GM23338 (cell line): ENCODE results near the gene CHRNA4.
"Not testable (repeated sequence)": the region's sequence is repeated elsewhere in the genome, so short reads cannot be mapped to it uniquely, and the experiment has no call there.

Source experiments
- CREB1 ChIP-seq: fragments of 250-450 bp; sonication (Bioruptor Pico); IDR thresholded peaks from 2 replicates; pipeline ENCODE4 v1.5.0; 2020; ENCODE audit warnings: low read depth, mild to moderate bottlenecking, moderate library complexity
- CTCF ChIP-seq, 2 experiments: fragments of 200-600 bp in 1 of 2; sonication (generic) in 1 of 2; conservative IDR thresholded peaks; 2 replicates each; pipeline versions ENCODE4 v1.5.1 to v1.6.1; 2016 to 2017; ENCODE audit warnings: antibody characterized with exemption in 2 of 2, low read depth in 2 of 2, mild to moderate bottlenecking in 2 of 2, moderate library complexity in 1 of 2
- EZH2 ChIP-seq: fragments of 200-600 bp; sonication (generic); IDR thresholded peaks from one replicate; pipeline ENCODE4 v1.8.0; 2017; ENCODE audit warnings: antibody characterized with exemption, mild to moderate bottlenecking, low read depth; ENCODE audit not compliant: unreplicated experiment
- EZH2phosphoT487 ChIP-seq: fragments of 200-600 bp; sonication (generic); IDR thresholded peaks from one replicate; pipeline ENCODE4 v1.8.1; 2018; ENCODE audit warnings: antibody characterized with exemption; ENCODE audit not compliant: unreplicated experiment
- JUNB ChIP-seq: IDR thresholded peaks from one replicate; pipeline ENCODE4 v1.6.1; 2016; ENCODE audit warnings: antibody characterized with exemption; ENCODE audit not compliant: unreplicated experiment
- NANOG ChIP-seq: IDR thresholded peaks from 2 replicates; pipeline ENCODE4 v1.6.1; 2016; ENCODE audit warnings: antibody characterized with exemption, borderline replicate concordance
- POLR2AphosphoS5 ChIP-seq: IDR thresholded peaks from 2 replicates; pipeline ENCODE4 v1.6.1; 2016; ENCODE audit warnings: antibody characterized with exemption, low read depth
- ZNF114 ChIP-seq: fragments of 250-450 bp; sonication (Bioruptor Pico); IDR thresholded peaks from 2 replicates; pipeline ENCODE4 v1.5.0; 2020; ENCODE audit warnings: mild to moderate bottlenecking, moderate library complexity
- TF ChIP-seq, protein P1 (sequence below): IDR thresholded peaks from 2 replicates; pipeline ENCODE4 v1.6.1; 2016; ENCODE audit warnings: antibody characterized with exemption
- TF ChIP-seq, protein P2 (sequence below): IDR thresholded peaks from one replicate; pipeline ENCODE4 v1.6.1; 2018; ENCODE audit warnings: antibody characterized with exemption; ENCODE audit not compliant: unreplicated experiment

- TF ChIP-seq EZH2; CTCF (conservative IDR thresholded peaks at IDR 0.05; ENCODE audit: low read depth in 2 of 2); CREB1; POLR2AphosphoS5; JUNB; EZH2phosphoT487; NANOG; ZNF114 (CRISPR knock-in tag): not testable (repeated sequence)
- TF ChIP-seq, protein P1, sequence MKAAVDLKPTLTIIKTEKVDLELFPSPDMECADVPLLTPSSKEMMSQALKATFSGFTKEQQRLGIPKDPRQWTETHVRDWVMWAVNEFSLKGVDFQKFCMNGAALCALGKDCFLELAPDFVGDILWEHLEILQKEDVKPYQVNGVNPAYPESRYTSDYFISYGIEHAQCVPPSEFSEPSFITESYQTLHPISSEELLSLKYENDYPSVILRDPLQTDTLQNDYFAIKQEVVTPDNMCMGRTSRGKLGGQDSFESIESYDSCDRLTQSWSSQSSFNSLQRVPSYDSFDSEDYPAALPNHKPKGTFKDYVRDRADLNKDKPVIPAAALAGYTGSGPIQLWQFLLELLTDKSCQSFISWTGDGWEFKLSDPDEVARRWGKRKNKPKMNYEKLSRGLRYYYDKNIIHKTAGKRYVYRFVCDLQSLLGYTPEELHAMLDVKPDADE, result not testable (repeated sequence)
- TF ChIP-seq, protein P2, sequence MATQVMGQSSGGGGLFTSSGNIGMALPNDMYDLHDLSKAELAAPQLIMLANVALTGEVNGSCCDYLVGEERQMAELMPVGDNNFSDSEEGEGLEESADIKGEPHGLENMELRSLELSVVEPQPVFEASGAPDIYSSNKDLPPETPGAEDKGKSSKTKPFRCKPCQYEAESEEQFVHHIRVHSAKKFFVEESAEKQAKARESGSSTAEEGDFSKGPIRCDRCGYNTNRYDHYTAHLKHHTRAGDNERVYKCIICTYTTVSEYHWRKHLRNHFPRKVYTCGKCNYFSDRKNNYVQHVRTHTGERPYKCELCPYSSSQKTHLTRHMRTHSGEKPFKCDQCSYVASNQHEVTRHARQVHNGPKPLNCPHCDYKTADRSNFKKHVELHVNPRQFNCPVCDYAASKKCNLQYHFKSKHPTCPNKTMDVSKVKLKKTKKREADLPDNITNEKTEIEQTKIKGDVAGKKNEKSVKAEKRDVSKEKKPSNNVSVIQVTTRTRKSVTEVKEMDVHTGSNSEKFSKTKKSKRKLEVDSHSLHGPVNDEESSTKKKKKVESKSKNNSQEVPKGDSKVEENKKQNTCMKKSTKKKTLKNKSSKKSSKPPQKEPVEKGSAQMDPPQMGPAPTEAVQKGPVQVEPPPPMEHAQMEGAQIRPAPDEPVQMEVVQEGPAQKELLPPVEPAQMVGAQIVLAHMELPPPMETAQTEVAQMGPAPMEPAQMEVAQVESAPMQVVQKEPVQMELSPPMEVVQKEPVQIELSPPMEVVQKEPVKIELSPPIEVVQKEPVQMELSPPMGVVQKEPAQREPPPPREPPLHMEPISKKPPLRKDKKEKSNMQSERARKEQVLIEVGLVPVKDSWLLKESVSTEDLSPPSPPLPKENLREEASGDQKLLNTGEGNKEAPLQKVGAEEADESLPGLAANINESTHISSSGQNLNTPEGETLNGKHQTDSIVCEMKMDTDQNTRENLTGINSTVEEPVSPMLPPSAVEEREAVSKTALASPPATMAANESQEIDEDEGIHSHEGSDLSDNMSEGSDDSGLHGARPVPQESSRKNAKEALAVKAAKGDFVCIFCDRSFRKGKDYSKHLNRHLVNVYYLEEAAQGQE, result not testable (repeated sequence)
Measured at GRCh38 chr20:63335060-63335459, 26.1 kb downstream of the CHRNA4 start.
